PC-3 (cell line): ENCODE results near the gene NFKBIL1. TPM values are rescaled to one million over a fixed set of nuclear protein-coding genes. Genes with fewer than 3 reads are reported as not detected.

Experiments
- ATAC-seq: fragments of 200-7000 bp; cut with Tn5 transposase; 2 replicates; pipeline ENCODE4 v1.9.1; 2020; ENCODE audit warnings: mild to moderate bottlenecking, moderate library complexity
- BruUV-seq: library from RNA; stranded (reverse); fragments of 400-500 nt; replicated peaks from 2 replicates; lab custom pipeline; 2021; lab: Mats Ljungman, UMichigan
- CTCF ChIA-PET: fragments of 300-600 bp; sonication (Branson Sonifier 250); formaldehyde crosslinking; loops from one replicate; lab custom pipeline; 2022; ENCODE audit warnings: antibody characterized with exemption; lab: Charles Lee
- POLR2A ChIA-PET: fragments of 300-600 bp; sonication (Branson Sonifier 250); formaldehyde crosslinking; loops from one replicate; lab custom pipeline; 2022; ENCODE audit warnings: antibody characterized with exemption; ENCODE audit not compliant: unreplicated experiment; lab: Charles Lee
- DNase-seq: peaks from one replicate; pipeline ENCODE4 v3.0.0-alpha.2; 2015
- H2AFZ ChIP-seq: fragments of 300-600 bp; sonication (generic); 2 replicates; pipeline ENCODE4 v1.6.0; 2016; ENCODE audit warnings: antibody characterized with exemption, low read length
- H3F3A ChIP-seq: fragments of 300-600 bp; sonication (generic); one replicate; pipeline ENCODE4 v1.6.0; 2017; ENCODE audit warnings: antibody characterized with exemption, low read length, control low read depth, mild to moderate bottlenecking; ENCODE audit not compliant: unreplicated experiment
- H3K27ac ChIP-seq: fragments of 300-600 bp; sonication (generic); 2 replicates; pipeline ENCODE4 v1.5.1; 2016; ENCODE audit warnings: mild to moderate bottlenecking, low read length
- H3K27me3 ChIP-seq: fragments of 300-600 bp; sonication (generic); 2 replicates; pipeline ENCODE4 v1.6.1; 2016; ENCODE audit warnings: low read length, mixed read lengths
- H3K36me3 ChIP-seq: fragments of 300-600 bp; sonication (generic); 2 replicates; pipeline ENCODE4 v1.6.1; 2016; ENCODE audit warnings: low read depth, mixed run types, low read length, mixed read lengths
- H3K4me1 ChIP-seq: fragments of 300-600 bp; sonication (generic); 2 replicates; pipeline ENCODE4 v1.5.1; 2016; ENCODE audit warnings: low read length; ENCODE audit not compliant: insufficient read depth
- H3K4me2 ChIP-seq: fragments of 300-600 bp; sonication (generic); 2 replicates; pipeline ENCODE4 v1.6.0; 2016; ENCODE audit warnings: low read length
- H3K4me3 ChIP-seq: fragments of 300-600 bp; sonication (generic); 2 replicates; pipeline ENCODE4 v1.5.1; 2016; ENCODE audit warnings: mild to moderate bottlenecking, low read length, mixed read lengths
- H3K79me2 ChIP-seq: fragments of 300-600 bp; sonication (generic); 2 replicates; pipeline ENCODE4 v1.6.1; 2017; ENCODE audit warnings: low read length, mixed read lengths
- H3K9ac ChIP-seq: fragments of 300-600 bp; sonication (generic); 2 replicates; pipeline ENCODE4 v1.6.0; 2016; ENCODE audit warnings: mild to moderate bottlenecking, low read length
- H3K9me2 ChIP-seq: fragments of 300-600 bp; sonication (generic); replicated peaks from 2 replicates; pipeline ENCODE4 v1.6.1; 2016; ENCODE audit warnings: mixed run types, low read length, mixed read lengths
- H3K9me3 ChIP-seq: fragments of 300-600 bp; sonication (generic); 2 replicates; pipeline ENCODE4 v1.6.1; 2016; ENCODE audit warnings: low read length, mixed read lengths
- H4K20me1 ChIP-seq: fragments of 300-600 bp; sonication (generic); 2 replicates; pipeline ENCODE4 v1.6.1; 2016; ENCODE audit warnings: low read length, mixed read lengths
- EZH2 ChIP-seq: fragments of 300-600 bp; sonication (generic); IDR thresholded peaks from one replicate; pipeline ENCODE4 v1.6.1; 2017; ENCODE audit warnings: antibody characterized with exemption, mild to moderate bottlenecking, low read length; ENCODE audit not compliant: unreplicated experiment
- EZH2phosphoT487 ChIP-seq: fragments of 300-600 bp; sonication (generic); IDR thresholded peaks from 2 replicates; pipeline ENCODE4 v1.6.1; 2018; ENCODE audit warnings: mild to moderate bottlenecking, antibody characterized with exemption, low read length, borderline replicate concordance
- intact Hi-C: fragments of 100-400 bp; cut with micrococcal nuclease; formaldehyde crosslinking; loops from 2 replicates; pipeline ENCODE4 v1.9.0; 2023
- total RNA-seq: library from RNA; depleted of rRNA; stranded (reverse); fragments of >200 nt; gene quantifications from 2 replicates; pipeline ENCODE4 v1.2.3, GENCODE V29; 2014; rRNA removed
- TF ChIP-seq, protein P1 (sequence below): fragments of 300-600 bp; sonication (generic); conservative IDR thresholded peaks from 2 replicates; pipeline ENCODE4 v1.5.1; 2017; ENCODE audit warnings: antibody characterized with exemption, low read depth, mild to moderate bottlenecking, low read length

NFKBIL1 gene
- total RNA-seq, 1 experiment from 2014 or later: 38.2 TPM

DNA sequence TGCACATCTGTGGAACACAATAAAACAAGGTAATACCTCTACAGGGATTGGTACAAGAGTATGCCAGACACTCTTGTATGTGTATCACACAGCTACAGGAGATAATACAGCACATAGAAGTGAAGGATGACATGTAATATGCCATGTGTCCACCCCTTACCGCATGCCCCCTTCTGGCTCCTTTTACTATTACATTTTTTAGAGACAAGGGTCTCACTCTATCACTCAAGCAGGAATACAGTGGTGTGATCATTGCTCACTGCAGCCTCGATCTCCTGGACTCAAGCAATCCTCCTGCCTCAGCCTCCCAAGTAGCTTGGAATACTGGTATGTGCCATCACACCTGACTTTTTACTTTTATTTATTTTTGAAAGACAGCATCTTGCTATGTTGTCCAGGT lies 49.6 kb downstream of the NFKBIL1 start:
- H3K9me3 ChIP-seq: no peaks in the 10 kb centered on the region
- no peaks in the 10 kb centered on the region for H3F3A ChIP-seq
- H3K4me2 ChIP-seq: no peak overlapping the region
- no peaks in the 10 kb centered on the region for H3K36me3 ChIP-seq
- H3K79me2 ChIP-seq: no peaks in the 10 kb centered on the region
- no TSS peak for BruUV-seq
- no peaks in the 10 kb centered on the region for H3K4me1 ChIP-seq
- ChIA-PET CTCF (interaction anchor here (0.7 to 3.5 kb wide), 3 partner anchors 16 to 46 kb away, joined by 3 to 37 read pairs (median 4); no protein-coding TSS in a partner anchor), POLR2A (no interaction called here)
- H3K9me2 ChIP-seq: no peaks in the 10 kb centered on the region
- H3K27ac ChIP-seq: no peak overlapping the region
- ATAC-seq (peak; percentile 76), DNase-seq (peak; percentile 58)
- intact Hi-C loops: no loop called here
- H3K4me3 ChIP-seq: no peak overlapping the region
- no peak overlapping the region for H2AFZ ChIP-seq
- H4K20me1 ChIP-seq: no peaks in the 10 kb centered on the region
- TF ChIP-seq EZH2phosphoT487: no peak
- TF ChIP-seq, protein P1, sequence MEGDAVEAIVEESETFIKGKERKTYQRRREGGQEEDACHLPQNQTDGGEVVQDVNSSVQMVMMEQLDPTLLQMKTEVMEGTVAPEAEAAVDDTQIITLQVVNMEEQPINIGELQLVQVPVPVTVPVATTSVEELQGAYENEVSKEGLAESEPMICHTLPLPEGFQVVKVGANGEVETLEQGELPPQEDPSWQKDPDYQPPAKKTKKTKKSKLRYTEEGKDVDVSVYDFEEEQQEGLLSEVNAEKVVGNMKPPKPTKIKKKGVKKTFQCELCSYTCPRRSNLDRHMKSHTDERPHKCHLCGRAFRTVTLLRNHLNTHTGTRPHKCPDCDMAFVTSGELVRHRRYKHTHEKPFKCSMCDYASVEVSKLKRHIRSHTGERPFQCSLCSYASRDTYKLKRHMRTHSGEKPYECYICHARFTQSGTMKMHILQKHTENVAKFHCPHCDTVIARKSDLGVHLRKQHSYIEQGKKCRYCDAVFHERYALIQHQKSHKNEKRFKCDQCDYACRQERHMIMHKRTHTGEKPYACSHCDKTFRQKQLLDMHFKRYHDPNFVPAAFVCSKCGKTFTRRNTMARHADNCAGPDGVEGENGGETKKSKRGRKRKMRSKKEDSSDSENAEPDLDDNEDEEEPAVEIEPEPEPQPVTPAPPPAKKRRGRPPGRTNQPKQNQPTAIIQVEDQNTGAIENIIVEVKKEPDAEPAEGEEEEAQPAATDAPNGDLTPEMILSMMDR: peak; percentile 61
- no peak for TF ChIP-seq EZH2
- no peaks in the 10 kb centered on the region for H3K27me3 ChIP-seq
- no peak overlapping the region for H3K9ac ChIP-seq

DNA sequence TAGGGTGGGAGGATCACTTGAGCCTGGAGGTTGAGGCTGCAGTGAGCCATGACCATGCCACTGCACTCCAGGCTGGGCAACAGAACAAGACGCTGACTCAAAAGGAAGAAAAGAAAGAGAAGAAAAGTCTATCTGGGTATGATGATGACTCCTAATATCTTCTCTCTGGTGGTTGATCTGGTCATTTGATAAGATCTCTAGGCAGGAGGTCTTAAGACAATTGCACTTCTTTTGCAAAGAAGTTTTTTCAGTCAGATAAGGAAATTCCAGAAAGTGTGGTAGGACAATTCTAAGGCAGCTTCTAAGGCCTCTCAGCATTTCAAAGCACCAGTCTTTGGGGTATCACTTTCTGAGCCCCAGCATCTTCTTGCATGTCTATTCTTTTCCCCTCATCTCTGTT lies 59.9 kb downstream of the NFKBIL1 start:
- DNase-seq: no peak

More for the DNA sequence above, 59.9 kb downstream of the NFKBIL1 start:
- no peaks in the 10 kb centered on the region for H3F3A ChIP-seq
- H3K9ac ChIP-seq: no peak overlapping the region
- H3K4me3 ChIP-seq: no peak overlapping the region
- intact Hi-C loops: no loop called here
- no peak for TF ChIP-seq EZH2
- TF ChIP-seq EZH2phosphoT487: no peak
- TF ChIP-seq, protein P1: no peak
- H3K27ac ChIP-seq: no peak overlapping the region
- no peaks in the 10 kb centered on the region for H3K4me1 ChIP-seq
- no TSS peak for BruUV-seq
- CTCF ChIA-PET: no interaction called here
- no peaks in the 10 kb centered on the region for H3K27me3 ChIP-seq
- ATAC-seq: no peak
- H3K4me2 ChIP-seq: no peak overlapping the region
- H3K79me2 ChIP-seq: no peaks in the 10 kb centered on the region
- no peaks in the 10 kb centered on the region for H3K9me2 ChIP-seq
- H4K20me1 ChIP-seq: no peaks in the 10 kb centered on the region
- POLR2A ChIA-PET: no interaction called here
- H3K36me3 ChIP-seq: no peaks in the 10 kb centered on the region
- H2AFZ ChIP-seq: no peak overlapping the region
- no peaks in the 10 kb centered on the region for H3K9me3 ChIP-seq

Other genes starting within 250 kb of the NFKBIL1 start
- gene HLA-B, start 190.4 kb upstream of the NFKBIL1 start, total RNA-seq: 55.4 and 168 TPM in 2 replicates
- 33.1 and 35.0 TPM in 2 replicates for gene MICA, start 144.0 kb upstream of the NFKBIL1 start, total RNA-seq
- 25.6 and 32.9 TPM in 2 replicates for gene MICB, start 49.5 kb upstream of the NFKBIL1 start, total RNA-seq
- gene MCCD1, start 18.6 kb upstream of the NFKBIL1 start, total RNA-seq: not detected in 2 replicates
- 410 and 465 TPM in 2 replicates for gene DDX39B, start 5.6 kb upstream of the NFKBIL1 start, total RNA-seq
- 1.1 and 1.2 TPM in 2 replicates for gene ATP6V1G2, start 1.0 kb upstream of the NFKBIL1 start, total RNA-seq
- not detected in 2 replicates for gene LTA, start 24.7 kb downstream of the NFKBIL1 start, total RNA-seq
- not detected in 2 replicates for gene TNF, start 28.0 kb downstream of the NFKBIL1 start, total RNA-seq
- 1.5 TPM in 1 of 2 replicates, not detected in the other for gene LTB, start 34.8 kb downstream of the NFKBIL1 start, total RNA-seq
- gene LST1, start 38.7 kb downstream of the NFKBIL1 start, total RNA-seq: not detected in 2 replicates
- 0.26 TPM in 1 of 2 replicates, not detected in the other for gene NCR3, start 45.4 kb downstream of the NFKBIL1 start, total RNA-seq
- not detected in 2 replicates for gene AIF1, start 67.6 kb downstream of the NFKBIL1 start, total RNA-seq
- 123 and 169 TPM in 2 replicates for gene PRRC2A, start 73.1 kb downstream of the NFKBIL1 start, total RNA-seq
- 320 and 365 TPM in 2 replicates for gene BAG6, start 105.1 kb downstream of the NFKBIL1 start, total RNA-seq
- 1.6 and 2.2 TPM in 2 replicates for gene APOM, start 108.3 kb downstream of the NFKBIL1 start, total RNA-seq
- gene C6orf47, start 113.2 kb downstream of the NFKBIL1 start, total RNA-seq: 26.3 and 33.2 TPM in 2 replicates
- gene GPANK1, start 117.4 kb downstream of the NFKBIL1 start, total RNA-seq: 11.8 and 14.9 TPM in 2 replicates
- gene CSNK2B, start 118.5 kb downstream of the NFKBIL1 start, total RNA-seq: 227 and 267 TPM in 2 replicates
- 5.0 and 5.3 TPM in 2 replicates for gene LY6G5B, start 122.4 kb downstream of the NFKBIL1 start, total RNA-seq
- 1.6 and 1.8 TPM in 2 replicates for gene LY6G5C, start 133.5 kb downstream of the NFKBIL1 start, total RNA-seq
- 52.0 and 54.0 TPM in 2 replicates for gene ABHD16A, start 155.7 kb downstream of the NFKBIL1 start, total RNA-seq
- not detected in 2 replicates for gene LY6G6F, start 159.3 kb downstream of the NFKBIL1 start, total RNA-seq
- not detected in 2 replicates for gene LY6G6D, start 167.7 kb downstream of the NFKBIL1 start, total RNA-seq
- 0.22 TPM in 1 of 2 replicates, not detected in the other for gene LY6G6C, start 174.1 kb downstream of the NFKBIL1 start, total RNA-seq
- gene MPIG6B, start 175.8 kb downstream of the NFKBIL1 start, total RNA-seq: not detected in 2 replicates
- 65.5 and 71.6 TPM in 2 replicates for gene DDAH2, start 181.7 kb downstream of the NFKBIL1 start, total RNA-seq
- gene CLIC1, start 188.9 kb downstream of the NFKBIL1 start, total RNA-seq: 708 and 743 TPM in 2 replicates
- 22.7 and 23.0 TPM in 2 replicates for gene MSH5, start 192.4 kb downstream of the NFKBIL1 start, total RNA-seq
- gene SAPCD1, start 215.0 kb downstream of the NFKBIL1 start, total RNA-seq: 4.2 and 6.0 TPM in 2 replicates
- 0.98 and 1.9 TPM in 2 replicates for gene VWA7, start 229.7 kb downstream of the NFKBIL1 start, total RNA-seq
- 89.8 and 130 TPM in 2 replicates for gene VARS1, start 248.1 kb downstream of the NFKBIL1 start, total RNA-seq